Kidney (tissue), 14 donors: ENCODE data around the gene ERCC3. TPM values are rescaled to one million over a fixed set of nuclear protein-coding genes. Genes with fewer than 3 reads are reported as not detected.

Experiments used
- DNase-seq, 5 donors: peaks; one replicate each; pipeline ENCODE4 v3.0.0-alpha.2; 2013 to 2020
- FAIRE-seq: peaks from 2 replicates; lab custom pipeline; 2012; peaks lifted over from hg19 to GRCh38; lab: Jason Lieb, UNC
- H3K27ac ChIP-seq, 2 donors: one replicate each; pipeline ENCODE4 v1.7.0; 2013; ENCODE audit warnings: low read depth in 2 of 2, low read length in 2 of 2, inconsistent platforms in 1 of 2
- H3K27me3 ChIP-seq: one replicate; pipeline ENCODE4 v1.7.1; 2013; ENCODE audit warnings: low read length, inconsistent platforms; ENCODE audit not compliant: control insufficient read depth, insufficient read depth
- H3K36me3 ChIP-seq, 3 donors: one replicate each; pipeline versions ENCODE4 v1.7.0 to v1.7.1; 2013; ENCODE audit warnings: low read length in 3 of 3, control low read depth in 1 of 3, inconsistent platforms in 1 of 3; ENCODE audit not compliant: insufficient read depth in 3 of 3, control insufficient read depth in 2 of 3
- H3K4me1 ChIP-seq, 3 donors: one replicate each; pipeline versions ENCODE4 v1.7.0 to v1.7.1; 2013; ENCODE audit warnings: low read length in 3 of 3, inconsistent platforms in 1 of 3, low read depth in 1 of 3; ENCODE audit not compliant: control insufficient read depth in 2 of 3, insufficient read depth in 2 of 3
- H3K4me3 ChIP-seq, 3 donors: one replicate each; pipeline versions ENCODE4 v1.7.0 to v1.8.1; 2013; ENCODE audit warnings: low read length in 3 of 3, control low read depth in 1 of 3, inconsistent platforms in 1 of 3
- H3K9ac ChIP-seq, 3 donors: one replicate each; pipeline versions ENCODE4 v1.7.0 to v1.7.1; 2013; ENCODE audit warnings: low read length in 3 of 3, control low read depth in 1 of 3, inconsistent platforms in 1 of 3
- H3K9me3 ChIP-seq, 3 donors: one replicate each; pipeline versions ENCODE4 v1.7.0 to v1.7.1; 2013; ENCODE audit warnings: low read length in 3 of 3, control low read depth in 1 of 3, inconsistent platforms in 1 of 3; ENCODE audit not compliant: control insufficient read depth in 2 of 3, insufficient read depth in 1 of 3
- CTCF ChIP-seq: IDR thresholded peaks from 3 replicates; pipeline ENCODE4 v1.5.1; 2012; ENCODE audit warnings: mild to moderate bottlenecking, moderate library complexity, borderline replicate concordance; ENCODE audit not compliant: insufficient read depth; ENCODE audit errors: extremely low read depth
- intact Hi-C: fragments of 100-400 bp; cut with DNase I; formaldehyde crosslinking; loops from one replicate; pipeline ENCODE4 v1.11.1; 2022
- polyA plus RNA-seq: library from polyadenylated mRNA; stranded (reverse); fragments of 350-450 nt; fragmentation: Illumina TruSeq; extraction: RNeasy Lipid Tissue Mini Kit (QIAGEN cat#74804); gene quantifications from one replicate; pipeline ENCODE4 v1.2.3, GENCODE V29; 2014; ENCODE audit warnings: low read depth, low replicate concordance; ENCODE audit not compliant: insufficient read depth
- total RNA-seq: library from RNA; stranded (reverse); fragmentation: NEBNext Ultra II Directional; extraction: Animal tissue kit (Norgen Biotek cat#: 25700); gene quantifications from one replicate; pipeline ENCODE4 v1.2.1, GENCODE V29; 2021
- donor health status: control.
- donor health status: control.
- donor health status: control.
- donor health status: control.
- donor health status: control.
- donor health status: DM: yes; HTN: yes; CAD: no.
- donor health status: Normal renal cell carcinoma (clear cell type).

Gene ERCC3
- total and polyA plus RNA-seq, 2 donors from 2014 or later = 23.5 to 37.1 TPM

- Histone ChIP-seq H3K27ac (no peak overlapping the region), H3K4me3 (no peak overlapping the region), H3K9me3 (no peaks in the 10 kb centered on the region), H3K27me3 (no peaks in the 10 kb centered on the region), H3K9ac (no peak overlapping the region), H3K36me3 (peaks cover 5 to 27% (median 21%) of the 10 kb centered on the region in 3 donors), H3K4me1 (no peaks in the 10 kb centered on the region)
- TF ChIP-seq CTCF = no peak
- no peak for FAIRE-seq
- intact Hi-C loops = no loop called here
- DNase-seq = no peak
Observed at GRCh38 chr2:127305990-127306585, 12.1 kb upstream of the ERCC3 start.

- DNase-seq (no peak), FAIRE-seq (no peak)
- no peak overlapping the region for H3K9ac ChIP-seq
Observed at GRCh38 chr2:127302168-127302567, 8.2 kb upstream of the ERCC3 start.

GRCh38 chr2:127293386-127293747, 577 bp downstream of the ERCC3 start:
- Histone ChIP-seq H3K9ac (peak overlapping the region; percentile 21 to 84 (median 78)), H3K4me1 (peaks cover 0 to 4% (median 0%) of the 10 kb centered on the region in 3 donors), H3K27me3 (no peaks in the 10 kb centered on the region), H3K4me3 (peak overlapping the region; percentile 54 to 93 (median 84)), H3K27ac (peak overlapping the region in 1 of 2 donors; percentile 63), H3K36me3 (peaks cover 12 to 30% (median 26%) of the 10 kb centered on the region in 3 donors), H3K9me3 (no peaks in the 10 kb centered on the region)
- no peak for FAIRE-seq
- intact Hi-C loops = no loop called here
- TF ChIP-seq CTCF = no peak
- DNase-seq = peak in 1 of 5 donors; percentile 2

More at GRCh38 chr2:127302168-127302567, 8.2 kb upstream of the ERCC3 start:
- intact Hi-C loops = no loop called here
- TF ChIP-seq CTCF = no peak
- no peaks in the 10 kb centered on the region for H3K9me3 ChIP-seq
- no peaks in the 10 kb centered on the region for H3K4me1 ChIP-seq
- H3K4me3 ChIP-seq = no peak overlapping the region
- no peak overlapping the region for H3K27ac ChIP-seq
- H3K27me3 ChIP-seq = no peaks in the 10 kb centered on the region
- H3K36me3 ChIP-seq = peaks cover 4 to 14% (median 12%) of the 10 kb centered on the region in 3 donors
